Ovary (tissue), 3 donors: ENCODE results near the gene CDH10.

Experiments
- CTCF ChIP-seq, 3 donors: fragments of 450-650 bp in 2 of 3; fragments of 200-600 bp in 1 of 3; IDR thresholded peaks; one replicate each; pipeline versions ENCODE4 v1.5.1 to v1.8.0; 2016 to 2022; ENCODE audit warnings: antibody characterized with exemption in 3 of 3, mild to moderate bottlenecking in 1 of 3
- EP300 ChIP-seq: sonication (generic); formaldehyde crosslinking; IDR thresholded peaks from one replicate; pipeline ENCODE4 v1.6.1; 2017; ENCODE audit warnings: antibody characterized with exemption
- POLR2A ChIP-seq: fragments of 450-650 bp; IDR thresholded peaks from one replicate; pipeline ENCODE4 v1.6.1; 2017; ENCODE audit warnings: antibody characterized with exemption, mild to moderate bottlenecking, moderate library complexity
- donor health status: DM: no; HTN: no; CAD: no.

GRCh38 chr5:24630918-24631317, 13.9 kb downstream of the CDH10 start:
- TF ChIP-seq POLR2A (no peak), CTCF (IDR thresholded peaks at IDR 0.05) (no peak), EP300 (no peak)
